Measurements from ENCODE around the gene COX19. TPM values are rescaled to one million over a fixed set of nuclear protein-coding genes. Genes with fewer than 3 reads are reported as not detected.

The COX19 gene
- total and polyA plus RNA-seq, 2 of the 13 experiments (the other 11 are each of a cell fraction or from before 2014, with no cell fraction given): 11.5 to 21.7 TPM

DNA sequence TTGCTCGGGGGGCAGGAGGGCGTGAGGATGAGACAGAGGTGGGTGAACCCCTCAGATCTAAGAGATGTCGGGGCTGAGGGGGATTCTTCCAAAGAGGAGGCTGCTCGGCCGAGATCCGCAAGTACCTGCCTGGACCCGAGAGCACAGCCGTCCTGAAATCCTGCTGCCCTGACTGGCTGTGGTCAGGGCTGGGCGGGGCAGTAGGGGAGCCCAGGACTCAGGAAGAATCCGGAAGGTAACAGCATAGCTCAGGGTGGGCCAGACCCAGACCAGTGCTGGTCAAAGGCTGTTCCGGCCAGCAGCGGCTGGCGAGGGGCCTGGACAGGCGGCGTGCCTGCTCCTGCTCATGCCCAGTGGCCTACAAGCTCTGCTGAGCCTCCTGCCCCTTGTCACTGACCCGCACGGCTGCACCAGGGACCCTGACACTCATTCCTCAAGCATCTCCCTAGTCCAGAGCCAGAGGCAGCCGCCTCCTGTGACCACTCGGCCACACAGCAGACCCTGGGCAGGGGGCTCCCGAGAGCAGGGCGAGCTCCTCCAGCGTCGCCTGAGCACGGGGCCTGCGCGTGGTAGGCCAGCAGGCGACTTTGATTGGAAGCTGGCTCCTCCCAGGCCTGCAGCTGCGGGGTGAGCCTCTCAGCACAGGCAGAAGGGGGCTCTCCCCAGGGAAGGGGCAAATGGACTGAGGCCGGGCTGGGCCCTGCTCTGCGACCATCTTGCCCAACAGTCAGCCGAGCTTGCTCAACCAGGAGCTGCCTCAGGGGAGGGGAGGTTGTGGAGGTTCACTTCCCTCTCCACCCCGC, 17.7 kb downstream of the COX19 start (continued):
- TF ChIP-seq RARG (CRISPR knock-in tag; IDR thresholded peaks at IDR 0.05; ENCODE audit: low read depth) (no peak), ZNF678 (CRISPR knock-in tag; IDR thresholded peaks at IDR 0.05) (no peak), NFATC3 (CRISPR knock-in tag; IDR thresholded peaks at IDR 0.05) (0 out of 2 replicates have a peak, but pooled peaks have one; percentile 19), CENPX (CRISPR knock-in tag; IDR thresholded peaks at IDR 0.05) (no peak), JARID2 (CRISPR knock-in tag; IDR thresholded peaks at IDR 0.05; ENCODE audit: insufficient replicate concordance) (peak; percentile 54), NFKB2 (CRISPR knock-in tag; IDR thresholded peaks at IDR 0.05; ENCODE audit: borderline replicate concordance) (peak; percentile 95; the same call in 1 of the 2 replicates), CEBPG (CRISPR knock-in tag; IDR thresholded peaks at IDR 0.05) (peak; percentile 99), KLF11 (CRISPR knock-in tag; IDR thresholded peaks at IDR 0.05) (peak; percentile 91; the same call in 1 of the 2 replicates), MXD4 (CRISPR knock-in tag; IDR thresholded peaks at IDR 0.05) (peak; percentile 87), SOX13 (IDR thresholded peaks at IDR 0.05) (no peak), SOX13 (CRISPR knock-in tag; conservative IDR thresholded peaks at IDR 0.05 in 1 of 2, IDR thresholded peaks at IDR 0.05 in 1 of 2) (peak in 1 of 2 experiments; percentile 33; a peak in 1 of 4 replicates), YEATS4 (CRISPR knock-in tag; IDR thresholded peaks at IDR 0.05; ENCODE audit: borderline replicate concordance) (peak; percentile 91; the same call in 1 of the 2 replicates), GABPB1 (CRISPR knock-in tag; IDR thresholded peaks at IDR 0.05) (peak; percentile 86)
- TF ChIP-seq, protein P1, sequence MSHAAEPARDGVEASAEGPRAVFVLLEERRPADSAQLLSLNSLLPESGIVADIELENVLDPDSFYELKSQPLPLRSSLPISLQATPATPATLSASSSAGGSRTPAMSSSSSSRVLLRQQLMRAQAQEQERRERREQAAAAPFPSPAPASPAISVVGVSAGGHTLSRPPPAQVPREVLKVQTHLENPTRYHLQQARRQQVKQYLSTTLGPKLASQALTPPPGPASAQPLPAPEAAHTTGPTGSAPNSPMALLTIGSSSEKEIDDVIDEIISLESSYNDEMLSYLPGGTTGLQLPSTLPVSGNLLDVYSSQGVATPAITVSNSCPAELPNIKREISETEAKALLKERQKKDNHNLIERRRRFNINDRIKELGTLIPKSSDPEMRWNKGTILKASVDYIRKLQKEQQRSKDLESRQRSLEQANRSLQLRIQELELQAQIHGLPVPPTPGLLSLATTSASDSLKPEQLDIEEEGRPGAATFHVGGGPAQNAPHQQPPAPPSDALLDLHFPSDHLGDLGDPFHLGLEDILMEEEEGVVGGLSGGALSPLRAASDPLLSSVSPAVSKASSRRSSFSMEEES (CRISPR knock-in tag; IDR thresholded peaks at IDR 0.05): peak; percentile 85
- TF ChIP-seq, protein P2, sequence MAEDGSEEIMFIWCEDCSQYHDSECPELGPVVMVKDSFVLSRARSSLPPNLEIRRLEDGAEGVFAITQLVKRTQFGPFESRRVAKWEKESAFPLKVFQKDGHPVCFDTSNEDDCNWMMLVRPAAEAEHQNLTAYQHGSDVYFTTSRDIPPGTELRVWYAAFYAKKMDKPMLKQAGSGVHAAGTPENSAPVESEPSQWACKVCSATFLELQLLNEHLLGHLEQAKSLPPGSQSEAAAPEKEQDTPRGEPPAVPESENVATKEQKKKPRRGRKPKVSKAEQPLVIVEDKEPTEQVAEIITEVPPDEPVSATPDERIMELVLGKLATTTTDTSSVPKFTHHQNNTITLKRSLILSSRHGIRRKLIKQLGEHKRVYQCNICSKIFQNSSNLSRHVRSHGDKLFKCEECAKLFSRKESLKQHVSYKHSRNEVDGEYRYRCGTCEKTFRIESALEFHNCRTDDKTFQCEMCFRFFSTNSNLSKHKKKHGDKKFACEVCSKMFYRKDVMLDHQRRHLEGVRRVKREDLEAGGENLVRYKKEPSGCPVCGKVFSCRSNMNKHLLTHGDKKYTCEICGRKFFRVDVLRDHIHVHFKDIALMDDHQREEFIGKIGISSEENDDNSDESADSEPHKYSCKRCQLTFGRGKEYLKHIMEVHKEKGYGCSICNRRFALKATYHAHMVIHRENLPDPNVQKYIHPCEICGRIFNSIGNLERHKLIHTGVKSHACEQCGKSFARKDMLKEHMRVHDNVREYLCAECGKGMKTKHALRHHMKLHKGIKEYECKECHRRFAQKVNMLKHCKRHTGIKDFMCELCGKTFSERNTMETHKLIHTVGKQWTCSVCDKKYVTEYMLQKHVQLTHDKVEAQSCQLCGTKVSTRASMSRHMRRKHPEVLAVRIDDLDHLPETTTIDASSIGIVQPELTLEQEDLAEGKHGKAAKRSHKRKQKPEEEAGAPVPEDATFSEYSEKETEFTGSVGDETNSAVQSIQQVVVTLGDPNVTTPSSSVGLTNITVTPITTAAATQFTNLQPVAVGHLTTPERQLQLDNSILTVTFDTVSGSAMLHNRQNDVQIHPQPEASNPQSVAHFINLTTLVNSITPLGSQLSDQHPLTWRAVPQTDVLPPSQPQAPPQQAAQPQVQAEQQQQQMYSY (CRISPR knock-in tag; IDR thresholded peaks at IDR 0.05): peak; percentile 35; the same call in 1 of the 2 replicates
- TF ChIP-seq, protein P3, sequence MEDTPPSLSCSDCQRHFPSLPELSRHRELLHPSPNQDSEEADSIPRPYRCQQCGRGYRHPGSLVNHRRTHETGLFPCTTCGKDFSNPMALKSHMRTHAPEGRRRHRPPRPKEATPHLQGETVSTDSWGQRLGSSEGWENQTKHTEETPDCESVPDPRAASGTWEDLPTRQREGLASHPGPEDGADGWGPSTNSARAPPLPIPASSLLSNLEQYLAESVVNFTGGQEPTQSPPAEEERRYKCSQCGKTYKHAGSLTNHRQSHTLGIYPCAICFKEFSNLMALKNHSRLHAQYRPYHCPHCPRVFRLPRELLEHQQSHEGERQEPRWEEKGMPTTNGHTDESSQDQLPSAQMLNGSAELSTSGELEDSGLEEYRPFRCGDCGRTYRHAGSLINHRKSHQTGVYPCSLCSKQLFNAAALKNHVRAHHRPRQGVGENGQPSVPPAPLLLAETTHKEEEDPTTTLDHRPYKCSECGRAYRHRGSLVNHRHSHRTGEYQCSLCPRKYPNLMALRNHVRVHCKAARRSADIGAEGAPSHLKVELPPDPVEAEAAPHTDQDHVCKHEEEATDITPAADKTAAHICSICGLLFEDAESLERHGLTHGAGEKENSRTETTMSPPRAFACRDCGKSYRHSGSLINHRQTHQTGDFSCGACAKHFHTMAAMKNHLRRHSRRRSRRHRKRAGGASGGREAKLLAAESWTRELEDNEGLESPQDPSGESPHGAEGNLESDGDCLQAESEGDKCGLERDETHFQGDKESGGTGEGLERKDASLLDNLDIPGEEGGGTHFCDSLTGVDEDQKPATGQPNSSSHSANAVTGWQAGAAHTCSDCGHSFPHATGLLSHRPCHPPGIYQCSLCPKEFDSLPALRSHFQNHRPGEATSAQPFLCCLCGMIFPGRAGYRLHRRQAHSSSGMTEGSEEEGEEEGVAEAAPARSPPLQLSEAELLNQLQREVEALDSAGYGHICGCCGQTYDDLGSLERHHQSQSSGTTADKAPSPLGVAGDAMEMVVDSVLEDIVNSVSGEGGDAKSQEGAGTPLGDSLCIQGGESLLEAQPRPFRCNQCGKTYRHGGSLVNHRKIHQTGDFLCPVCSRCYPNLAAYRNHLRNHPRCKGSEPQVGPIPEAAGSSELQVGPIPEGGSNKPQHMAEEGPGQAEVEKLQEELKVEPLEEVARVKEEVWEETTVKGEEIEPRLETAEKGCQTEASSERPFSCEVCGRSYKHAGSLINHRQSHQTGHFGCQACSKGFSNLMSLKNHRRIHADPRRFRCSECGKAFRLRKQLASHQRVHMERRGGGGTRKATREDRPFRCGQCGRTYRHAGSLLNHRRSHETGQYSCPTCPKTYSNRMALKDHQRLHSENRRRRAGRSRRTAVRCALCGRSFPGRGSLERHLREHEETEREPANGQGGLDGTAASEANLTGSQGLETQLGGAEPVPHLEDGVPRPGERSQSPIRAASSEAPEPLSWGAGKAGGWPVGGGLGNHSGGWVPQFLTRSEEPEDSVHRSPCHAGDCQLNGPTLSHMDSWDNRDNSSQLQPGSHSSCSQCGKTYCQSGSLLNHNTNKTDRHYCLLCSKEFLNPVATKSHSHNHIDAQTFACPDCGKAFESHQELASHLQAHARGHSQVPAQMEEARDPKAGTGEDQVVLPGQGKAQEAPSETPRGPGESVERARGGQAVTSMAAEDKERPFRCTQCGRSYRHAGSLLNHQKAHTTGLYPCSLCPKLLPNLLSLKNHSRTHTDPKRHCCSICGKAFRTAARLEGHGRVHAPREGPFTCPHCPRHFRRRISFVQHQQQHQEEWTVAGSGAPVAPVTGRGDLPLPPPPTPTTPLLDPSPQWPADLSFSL (CRISPR knock-in tag; IDR thresholded peaks at IDR 0.05): peak; percentile 66; the same call in 1 of the 2 replicates
